Right lobe of liver (tissue), 6 donors: ENCODE results near the gene NOL4L. TPM values are rescaled to one million over a fixed set of nuclear protein-coding genes. Genes with fewer than 3 reads are reported as not detected.

ENCODE experiments used
- ATAC-seq, 4 donors: fragments of 200-7000 bp; cut with Tn5 transposase; one replicate each; pipeline ENCODE4 v1.9.1; 2020; ENCODE audit warnings: mild to moderate bottlenecking in 4 of 4, moderate library complexity in 4 of 4
- DNase-seq, 3 donors: peaks; one replicate each; pipeline ENCODE4 v3.0.0-alpha.2; 2020
- H3K27ac ChIP-seq, 3 donors: fragments of 200-600 bp; one replicate each; pipeline ENCODE4 v1.8.0; 2022
- H3K27me3 ChIP-seq, 2 donors: fragments of 200-600 bp; one replicate each; pipeline ENCODE4 v1.8.0; 2022
- H3K36me3 ChIP-seq, 4 donors: fragments of 200-600 bp; sonication (generic) in 1 of 4; one replicate each; pipeline versions ENCODE4 v1.5.1 to v1.8.0; 2017 to 2022; ENCODE audit warnings: control low read depth in 1 of 4
- H3K4me1 ChIP-seq, 4 donors: fragments of 200-600 bp; sonication (generic) in 1 of 4; one replicate each; pipeline versions ENCODE4 v1.5.1 to v1.8.0; 2017 to 2022; ENCODE audit warnings: control low read depth in 1 of 4
- H3K4me3 ChIP-seq, 3 donors: fragments of 200-600 bp; one replicate each; pipeline ENCODE4 v1.8.0; 2022
- H3K9me3 ChIP-seq, 4 donors: fragments of 200-600 bp; sonication (generic) in 1 of 4; one replicate each; pipeline versions ENCODE4 v1.5.1 to v1.8.0; 2017 to 2022; ENCODE audit warnings: control low read depth in 1 of 4
- POLR2A ChIP-seq: fragments of 450-650 bp; IDR thresholded peaks from one replicate; pipeline ENCODE4 v1.6.1; 2017; ENCODE audit warnings: antibody characterized with exemption, mild to moderate bottlenecking
- WGBS: methylation state at CpG from one replicate; pipeline ENCODE4 v1.1.6; 2018; ENCODE audit warnings: low coverage, low lambda C conversion rate; ENCODE audit not compliant: insufficient coverage; ENCODE audit errors: missing lambda C conversion rate; 5-methylcytosine and 5-hydroxymethylcytosine counted together
- intact Hi-C, 2 donors: fragments of 100-400 bp; cut with DNase I; formaldehyde crosslinking; loops; one replicate each; pipeline versions ENCODE4 v1.11.2 to v1.14.1; 2022
- total RNA-seq, 6 experiments: library from RNA; depleted of rRNA in 2 of 6; stranded (reverse); fragments of >200 nt in 2 of 6; fragmentation: NEBNext Ultra II Directional in 3 of 6; extraction: Animal tissue kit (Norgen Biotek cat#: 25700) in 3 of 6; gene quantifications; one replicate each; pipeline versions ENCODE4 v1.1.0 to v1.2.4, GENCODE V29; 2016 to 2023
- TF ChIP-seq, protein P1 (sequence below), 4 donors: fragments of 200-600 bp in 3 of 4; fragments of 450-650 bp in 1 of 4; IDR thresholded peaks; one replicate each; pipeline versions ENCODE4 v1.5.1 to v1.8.0; 2016 to 2022; ENCODE audit warnings: antibody characterized with exemption in 4 of 4, mild to moderate bottlenecking in 2 of 4
- donor health status: DM: no; HTN: yes; CAD: no.
- donor health status: DM: no; HTN: no; CAD: no.
- donor health status: DM: no; HTN: no; CAD: no.
- donor health status: DM: no; HTN: yes; CAD: no.
- donor health status: DM: no; HTN: yes; CAD: no.

Gene NOL4L
- total RNA-seq, 6 experiments from 2014 or later = 4.3 to 6.5 (median 5.7) TPM

- 65% methylated on average over 3 of the region's 4 CpGs for WGBS
- TF ChIP-seq, protein P1, sequence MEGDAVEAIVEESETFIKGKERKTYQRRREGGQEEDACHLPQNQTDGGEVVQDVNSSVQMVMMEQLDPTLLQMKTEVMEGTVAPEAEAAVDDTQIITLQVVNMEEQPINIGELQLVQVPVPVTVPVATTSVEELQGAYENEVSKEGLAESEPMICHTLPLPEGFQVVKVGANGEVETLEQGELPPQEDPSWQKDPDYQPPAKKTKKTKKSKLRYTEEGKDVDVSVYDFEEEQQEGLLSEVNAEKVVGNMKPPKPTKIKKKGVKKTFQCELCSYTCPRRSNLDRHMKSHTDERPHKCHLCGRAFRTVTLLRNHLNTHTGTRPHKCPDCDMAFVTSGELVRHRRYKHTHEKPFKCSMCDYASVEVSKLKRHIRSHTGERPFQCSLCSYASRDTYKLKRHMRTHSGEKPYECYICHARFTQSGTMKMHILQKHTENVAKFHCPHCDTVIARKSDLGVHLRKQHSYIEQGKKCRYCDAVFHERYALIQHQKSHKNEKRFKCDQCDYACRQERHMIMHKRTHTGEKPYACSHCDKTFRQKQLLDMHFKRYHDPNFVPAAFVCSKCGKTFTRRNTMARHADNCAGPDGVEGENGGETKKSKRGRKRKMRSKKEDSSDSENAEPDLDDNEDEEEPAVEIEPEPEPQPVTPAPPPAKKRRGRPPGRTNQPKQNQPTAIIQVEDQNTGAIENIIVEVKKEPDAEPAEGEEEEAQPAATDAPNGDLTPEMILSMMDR (IDR thresholded peaks at IDR 0.05) = no peak
- TF ChIP-seq POLR2A = no peak
- Histone ChIP-seq H3K36me3 (no peaks in the 10 kb centered on the region), H3K27me3 (no peaks in the 10 kb centered on the region), H3K27ac (no peak overlapping the region), H3K4me3 (no peak overlapping the region), H3K9me3 (no peaks in the 10 kb centered on the region), H3K4me1 (peaks cover 0 to 17% (median 3%) of the 10 kb centered on the region in 4 donors)
- ATAC-seq (no peak), DNase-seq (no peak)
- intact Hi-C loops = no loop called here
These were observed 59.0 kb downstream of the NOL4L start for GRCh38 chr20:32526125-32526524.

- Histone ChIP-seq H3K4me1 (peaks cover 0 to 17% (median 3%) of the 10 kb centered on the region in 4 donors), H3K4me3 (no peak overlapping the region), H3K27me3 (no peaks in the 10 kb centered on the region), H3K9me3 (no peaks in the 10 kb centered on the region), H3K27ac (no peak overlapping the region), H3K36me3 (no peaks in the 10 kb centered on the region)
- DNase-seq (peak; percentile 86 to 92 (median 90)), ATAC-seq (peak; percentile 72 to 80 (median 80))
- intact Hi-C loops = loop anchor here in 1 of 2 donors (5.0 kb wide), 1 partner anchor 127 kb away; no protein-coding TSS in a partner anchor
- TF ChIP-seq, protein P1 (IDR thresholded peaks at IDR 0.05) = no peak
- no peak for TF ChIP-seq POLR2A
- whole genome bisulfite sequencing = 44% methylated on average over 6 of the region's 13 CpGs
These were observed 60.2 kb downstream of the NOL4L start for GRCh38 chr20:32524829-32525501.

DNA sequence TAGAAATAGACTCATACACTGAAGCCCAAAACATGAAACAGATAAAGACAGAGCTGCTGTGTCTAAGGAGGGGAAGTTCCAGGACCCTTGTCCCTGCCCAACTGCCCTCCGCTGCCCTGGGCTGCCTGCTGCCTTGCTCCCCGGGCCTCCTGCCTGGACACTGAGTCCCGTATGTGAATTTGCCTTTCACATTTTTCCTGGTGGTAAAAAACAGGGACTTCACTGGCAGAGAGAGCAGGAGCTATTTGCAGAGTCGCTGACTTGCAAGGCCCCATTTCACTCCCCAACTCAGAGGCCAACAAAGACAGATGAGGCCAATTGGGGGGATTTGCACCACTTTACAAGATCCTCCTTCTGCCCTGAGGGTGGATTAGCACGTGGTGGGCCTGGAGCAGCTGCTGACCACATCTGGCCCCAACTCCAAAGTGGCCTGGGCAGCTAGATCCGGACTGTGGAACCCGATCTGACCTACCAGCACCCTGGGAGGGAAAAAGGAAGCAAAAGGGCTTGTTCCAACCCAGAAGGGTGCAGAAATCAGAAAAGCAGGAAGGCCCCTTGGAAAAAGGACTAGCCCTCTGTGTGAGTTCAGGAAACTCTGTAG, 61.4 kb downstream of the NOL4L start:
- H3K36me3 ChIP-seq = no peaks in the 10 kb centered on the region
- peaks cover 0 to 17% (median 3%) of the 10 kb centered on the region in 4 donors for H3K4me1 ChIP-seq
- H3K9me3 ChIP-seq = no peaks in the 10 kb centered on the region
- intact Hi-C loops = loop anchor here in 1 of 2 donors (5.0 kb wide), 1 partner anchor 129 kb away; no protein-coding TSS in a partner anchor
- 71% methylated on average over 6 of the region's 7 CpGs for WGBS
- no peak for ATAC-seq
- TF ChIP-seq, protein P1 (IDR thresholded peaks at IDR 0.05) = no peak
- TF ChIP-seq POLR2A = no peak
- H3K27ac ChIP-seq = no peak overlapping the region
- no peaks in the 10 kb centered on the region for H3K27me3 ChIP-seq
- no peak for DNase-seq
- no peak overlapping the region for H3K4me3 ChIP-seq

- TF ChIP-seq POLR2A = no peak
- TF ChIP-seq, protein P1 (IDR thresholded peaks at IDR 0.05) = no peak
- no peak overlapping the region for H3K27ac ChIP-seq
- H3K27me3 ChIP-seq = no peaks in the 10 kb centered on the region
- DNase-seq = peak in 1 of 3 donors; percentile 5
- WGBS = 50% methylated on average over 2 of the region's 8 CpGs
- H3K4me3 ChIP-seq = no peak overlapping the region
- no peaks in the 10 kb centered on the region for H3K9me3 ChIP-seq
- intact Hi-C loops = loop anchor here in 1 of 2 donors (5.0 kb wide), 1 partner anchor 129 kb away; no protein-coding TSS in a partner anchor
- H3K4me1 ChIP-seq = peaks cover 0 to 17% (median 3%) of the 10 kb centered on the region in 4 donors
- peak in 1 of 4 donors; percentile 38 for ATAC-seq
- H3K36me3 ChIP-seq = no peaks in the 10 kb centered on the region
These were observed 62.1 kb downstream of the NOL4L start for GRCh38 chr20:32522776-32523612.
